Left hindlimb (tissue), 1 donor: ENCODE measurements around the gene TMEM134.

ENCODE experiments used
- DNase-seq: peaks from one replicate; pipeline ENCODE4 v3.0.0-alpha.2; 2018

TMEM134 gene

DNA sequence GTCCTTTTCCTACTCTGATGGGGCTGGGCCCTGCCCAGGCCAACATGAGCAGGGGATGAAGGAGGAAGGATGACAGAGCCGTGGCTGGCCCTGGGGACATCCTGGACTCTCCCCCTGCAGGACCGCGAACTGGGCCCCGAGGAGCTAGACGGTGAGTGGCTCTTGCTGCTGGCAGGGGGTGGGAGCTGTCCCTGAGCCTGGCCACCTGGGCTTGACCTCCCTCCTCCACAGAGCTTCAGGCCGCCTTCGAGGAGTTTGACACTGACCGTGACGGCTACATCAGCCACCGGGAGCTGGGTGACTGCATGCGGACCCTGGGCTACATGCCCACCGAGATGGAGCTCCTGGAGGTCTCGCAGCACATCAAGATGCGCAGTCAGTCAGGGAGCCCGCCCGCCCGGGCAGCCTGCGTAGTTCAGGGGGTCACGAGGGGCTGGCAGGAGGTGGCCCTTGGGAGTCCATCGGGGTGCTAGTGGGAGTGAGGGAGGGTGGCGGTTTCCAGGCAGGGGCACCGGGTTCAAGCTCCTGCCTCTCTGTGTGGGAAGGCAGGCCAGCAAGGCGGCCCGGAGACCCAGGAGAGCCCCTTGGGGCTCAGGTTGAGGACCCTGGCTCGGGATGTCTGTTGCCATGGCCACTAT is 12.9 kb downstream of the TMEM134 start:
- no peak for DNase-seq

- DNase-seq: no peak
Measured at GRCh38 chr11:67455054-67455453, 14.0 kb downstream of the TMEM134 start, which contains the start of gene CABP4. Gene CABP4, plus strand, starts transcription at chr11:67455354. Its CDS starts 70 bp downstream, at chr11:67455424.

- no peak for DNase-seq
Measured at GRCh38 chr11:67453816-67454732, 15.0 kb downstream of the TMEM134 start.

DNA sequence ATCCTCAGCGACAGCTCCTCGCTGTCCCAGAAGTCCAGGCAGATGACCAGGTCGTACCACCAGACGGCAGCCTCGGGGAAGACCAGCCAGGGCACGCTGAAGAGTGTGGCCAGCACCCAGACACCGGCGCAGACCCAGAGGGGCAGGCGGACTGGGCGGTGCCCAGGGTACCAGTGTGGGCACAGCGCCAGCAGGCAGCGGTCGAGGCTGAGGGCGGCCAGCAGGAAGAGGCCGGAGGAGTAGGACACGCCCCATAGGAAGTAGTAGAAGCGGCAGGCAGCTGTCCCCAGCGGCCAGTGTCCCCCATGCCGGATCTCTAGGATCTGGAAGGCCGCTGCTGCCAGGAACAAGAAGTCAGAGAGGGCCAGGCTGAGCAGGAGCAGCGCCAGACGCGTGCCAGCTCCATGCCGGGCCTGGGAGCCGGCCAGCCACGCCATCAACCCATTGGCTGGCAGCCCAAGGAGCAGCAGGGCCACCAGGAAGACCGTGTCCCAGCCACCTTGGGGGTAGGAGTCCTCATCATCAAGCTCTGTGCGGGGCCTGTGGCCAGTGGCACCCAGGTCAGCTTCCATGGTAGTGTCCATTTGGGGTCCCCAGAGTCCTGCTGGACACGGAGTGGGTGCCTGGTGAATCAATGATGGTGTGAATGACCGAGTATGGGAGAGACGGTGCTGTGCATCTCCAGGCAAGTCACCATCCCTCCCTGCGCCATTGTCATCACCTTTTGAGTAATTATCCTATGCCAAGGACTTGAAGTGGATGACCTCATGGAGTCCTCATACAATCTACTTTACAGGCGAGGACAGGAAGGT is 16.7 kb downstream of the TMEM134 start, which contains the start of gene GPR152:
Gene GPR152 (minus strand): TSS at position 589 of the 812 bp plus-strand sequence. CDS start 5 bp downstream, at position 584.
- DNase-seq: no peak

DNA sequence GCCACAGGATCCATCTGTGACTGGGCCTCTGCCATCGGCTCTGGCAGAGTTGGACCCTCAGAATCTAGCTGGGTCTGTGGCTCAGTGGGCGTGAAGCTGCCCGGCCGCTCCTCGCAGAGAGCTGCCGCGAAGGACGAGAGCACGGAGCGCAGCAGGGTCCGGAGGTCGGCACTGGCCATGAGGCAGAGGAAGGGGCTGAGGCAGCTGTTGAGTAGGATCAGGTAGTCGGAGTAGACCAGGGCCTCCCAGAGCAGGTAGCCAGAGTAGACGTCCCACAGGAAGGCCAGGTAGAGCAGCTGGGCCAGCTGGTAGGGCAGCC is 17.4 kb downstream of the TMEM134 start:
- DNase-seq: no peak

DNA sequence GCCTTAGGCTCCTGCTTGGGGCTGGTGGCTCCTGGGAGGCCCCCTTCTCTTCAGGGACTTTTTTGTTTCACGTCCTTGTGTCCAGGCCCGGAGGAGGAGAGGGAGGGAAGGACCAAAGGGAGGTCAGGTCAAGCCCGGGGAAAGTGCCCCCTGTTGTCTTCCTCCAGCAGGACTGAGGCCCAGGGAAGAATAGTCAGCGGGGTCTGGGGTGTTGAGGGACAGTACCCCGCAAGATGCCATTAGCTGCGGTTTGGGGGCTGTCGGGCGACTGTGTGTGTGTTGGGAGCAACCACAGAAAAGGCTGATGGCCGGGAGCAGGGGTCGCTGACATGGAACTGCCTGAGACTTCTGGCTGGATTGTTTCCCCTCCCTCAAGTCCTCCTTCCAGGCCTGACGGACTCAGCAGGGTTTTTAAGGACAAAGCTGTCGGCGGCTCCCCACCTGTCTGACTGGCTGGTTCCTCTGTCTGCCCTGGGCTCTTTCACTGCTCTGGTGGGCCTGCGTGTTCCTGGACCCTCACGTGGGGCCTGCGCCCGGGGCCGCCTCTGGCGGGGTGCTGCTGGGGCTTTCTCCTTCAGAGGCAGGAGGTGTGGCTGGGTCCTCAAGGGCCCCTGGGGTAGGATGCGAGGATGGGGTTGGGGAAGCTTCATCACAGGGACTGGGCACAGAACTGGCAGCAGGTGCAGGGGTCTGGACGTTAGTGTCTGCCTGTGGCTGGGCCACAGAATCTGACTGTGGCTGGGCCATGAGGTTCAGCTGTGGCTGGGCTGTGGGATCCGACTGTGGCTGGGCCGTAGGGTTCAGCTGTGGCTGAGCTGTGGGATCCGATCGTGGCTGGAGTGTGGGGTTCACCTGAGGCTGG is 18.0 kb downstream of the TMEM134 start:
- no peak for DNase-seq

DNA sequence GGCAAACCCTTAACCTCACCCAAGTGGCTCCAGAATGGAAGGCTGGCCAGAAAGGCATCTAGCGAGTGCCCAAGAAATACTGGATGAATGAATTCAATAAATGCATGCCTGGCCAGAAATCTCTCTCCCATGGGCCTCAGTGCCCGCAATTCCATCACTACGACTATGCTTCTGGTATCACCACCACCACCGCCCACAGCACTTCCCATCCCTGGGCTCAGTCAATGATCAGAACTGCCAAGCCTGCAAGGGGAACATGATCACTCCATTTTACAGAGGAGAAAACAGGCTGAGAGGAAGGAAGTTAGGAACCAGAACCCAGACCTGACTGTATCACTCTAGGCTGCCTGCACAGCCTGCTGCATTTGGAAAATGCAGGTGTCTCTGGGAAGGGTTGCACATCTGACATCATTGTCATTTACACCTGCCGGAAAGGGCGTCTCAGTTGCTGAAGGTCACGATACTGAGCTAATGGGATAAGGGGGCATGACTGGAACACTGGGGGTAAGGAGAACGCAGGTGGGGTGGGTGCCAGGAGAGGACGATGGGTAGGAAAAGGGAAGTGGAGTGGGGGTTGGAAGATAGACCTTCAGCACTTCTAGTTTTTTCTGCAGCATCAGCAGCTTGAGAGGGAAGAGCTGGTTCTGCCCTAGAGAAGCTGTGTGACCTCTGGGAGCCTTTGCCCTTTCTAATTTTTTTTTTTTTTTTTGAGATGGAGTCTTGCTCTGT is 19.8 kb downstream of the TMEM134 start:
- no peak for DNase-seq

- DNase-seq: no peak
Measured at GRCh38 chr11:67448220-67448609, 20.8 kb downstream of the TMEM134 start.

DNA sequence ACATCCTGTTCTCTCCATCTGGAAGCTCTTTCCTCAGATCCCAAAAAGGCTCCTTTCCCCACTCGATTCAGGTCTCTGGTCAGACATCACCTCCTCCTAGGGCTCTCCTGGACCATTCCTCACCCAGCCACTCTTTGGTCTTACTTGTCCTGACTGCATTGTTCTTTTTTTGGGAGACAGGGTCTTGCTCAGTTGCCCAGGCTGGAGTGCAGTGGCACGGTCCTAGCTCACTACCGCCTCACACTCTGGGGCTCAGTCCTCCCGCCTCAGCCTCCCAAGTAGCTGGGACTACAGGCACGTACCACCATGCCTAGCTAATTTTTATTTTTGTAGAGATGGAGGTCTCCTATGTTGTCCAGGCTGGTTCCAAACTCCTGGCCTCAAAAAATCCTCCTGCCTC is 23.5 kb downstream of the TMEM134 start:
- DNase-seq: no peak

GRCh38 chr11:67442504-67443404 is 26.3 kb downstream of the TMEM134 start:
- no peak for DNase-seq

DNA sequence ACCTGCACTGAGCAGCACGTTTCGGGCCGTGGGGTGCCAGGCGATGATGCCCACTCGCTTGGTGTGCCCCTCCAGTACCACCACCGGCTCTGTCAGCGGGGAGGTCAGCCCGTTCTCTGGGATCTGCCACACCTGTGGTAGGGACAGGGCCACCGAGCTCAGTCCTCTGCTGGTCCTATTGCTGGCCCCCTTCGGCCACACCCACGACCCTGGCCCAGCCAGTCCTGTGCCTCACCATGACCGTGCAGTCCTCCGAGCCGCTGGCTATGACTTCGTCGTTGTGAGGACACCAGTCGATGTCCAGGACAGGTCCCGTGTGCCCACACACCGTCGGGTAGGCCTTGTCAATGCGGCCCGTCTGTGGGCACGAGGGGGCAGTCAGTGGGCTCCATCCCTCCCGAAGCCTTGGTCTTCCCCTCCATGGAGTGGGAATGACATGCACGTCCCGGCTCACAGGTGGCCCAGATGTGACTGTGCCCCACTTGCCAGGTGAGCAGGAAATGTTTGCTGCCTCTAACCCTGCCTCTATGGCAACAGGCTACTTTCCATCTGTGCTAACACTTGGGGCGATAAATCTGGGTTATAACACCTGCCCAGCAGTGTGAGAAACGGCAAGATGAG is 27.2 kb downstream of the TMEM134 start:
- DNase-seq: no peak

DNA sequence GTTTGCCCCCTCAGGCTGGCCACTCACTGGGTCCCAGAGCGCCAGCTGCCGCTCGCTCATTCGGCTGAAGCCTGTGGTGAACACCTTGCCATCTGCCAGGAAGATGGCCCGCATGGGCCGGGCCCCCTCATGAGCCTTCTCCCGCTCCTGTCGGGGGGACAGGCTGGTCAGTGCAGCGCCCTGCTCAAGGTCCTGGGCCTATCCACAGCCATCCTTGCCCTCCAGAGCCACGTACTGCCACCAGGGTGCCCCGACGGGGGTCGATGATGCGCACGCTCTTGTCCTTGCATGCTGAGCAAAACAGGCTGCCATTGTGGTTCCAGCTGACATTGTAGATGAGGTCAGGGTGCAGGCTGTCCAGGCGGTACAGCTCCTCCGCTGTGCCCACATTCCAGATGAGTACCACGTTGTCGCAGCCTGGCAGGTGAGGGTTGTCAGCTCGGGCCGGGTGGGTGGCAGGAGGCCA is 27.9 kb downstream of the TMEM134 start:
- DNase-seq: no peak

DNA sequence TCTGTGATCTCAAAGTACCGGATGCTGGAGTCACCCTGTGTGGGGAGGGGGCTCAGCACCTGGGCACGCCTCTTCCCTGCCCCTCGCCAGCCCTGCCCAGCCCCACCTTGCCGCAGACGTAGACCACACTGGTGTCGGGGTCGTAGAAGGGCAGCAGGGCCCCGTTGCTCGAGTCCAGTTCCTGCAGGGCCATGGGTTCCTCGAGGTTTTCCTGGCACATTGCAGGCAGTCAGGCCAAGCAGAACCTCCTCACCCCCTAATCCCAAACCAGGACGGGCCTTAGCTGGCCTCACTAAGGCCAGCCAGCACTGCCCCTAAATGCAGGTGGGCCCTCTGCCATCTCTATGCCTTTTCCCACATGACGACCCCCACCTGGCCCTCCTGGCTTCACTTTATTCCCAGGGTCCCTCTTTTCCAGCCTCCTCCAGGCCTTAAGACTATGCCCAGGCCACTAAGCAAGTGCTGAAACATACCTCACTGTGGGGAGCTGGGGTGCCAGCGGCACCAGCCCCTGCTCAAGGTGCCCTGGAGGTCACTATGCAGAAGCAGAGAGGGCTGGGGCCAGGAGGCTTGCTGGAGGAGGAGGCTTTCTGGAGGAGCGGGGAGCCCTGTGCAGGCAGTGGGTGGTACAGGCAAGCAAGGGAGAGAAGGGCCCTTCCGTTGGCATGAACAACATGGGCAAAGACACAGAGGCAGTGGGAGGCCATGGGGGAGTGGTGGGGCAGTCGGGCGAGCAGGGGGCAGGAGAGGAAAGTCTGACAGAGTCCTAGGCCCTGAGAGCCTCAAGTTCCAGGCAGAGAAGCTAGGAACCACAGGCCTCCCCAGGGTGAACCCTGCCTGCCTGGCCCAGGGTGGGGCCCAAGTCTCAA is 28.6 kb downstream of the TMEM134 start:
- no peak for DNase-seq

DNA sequence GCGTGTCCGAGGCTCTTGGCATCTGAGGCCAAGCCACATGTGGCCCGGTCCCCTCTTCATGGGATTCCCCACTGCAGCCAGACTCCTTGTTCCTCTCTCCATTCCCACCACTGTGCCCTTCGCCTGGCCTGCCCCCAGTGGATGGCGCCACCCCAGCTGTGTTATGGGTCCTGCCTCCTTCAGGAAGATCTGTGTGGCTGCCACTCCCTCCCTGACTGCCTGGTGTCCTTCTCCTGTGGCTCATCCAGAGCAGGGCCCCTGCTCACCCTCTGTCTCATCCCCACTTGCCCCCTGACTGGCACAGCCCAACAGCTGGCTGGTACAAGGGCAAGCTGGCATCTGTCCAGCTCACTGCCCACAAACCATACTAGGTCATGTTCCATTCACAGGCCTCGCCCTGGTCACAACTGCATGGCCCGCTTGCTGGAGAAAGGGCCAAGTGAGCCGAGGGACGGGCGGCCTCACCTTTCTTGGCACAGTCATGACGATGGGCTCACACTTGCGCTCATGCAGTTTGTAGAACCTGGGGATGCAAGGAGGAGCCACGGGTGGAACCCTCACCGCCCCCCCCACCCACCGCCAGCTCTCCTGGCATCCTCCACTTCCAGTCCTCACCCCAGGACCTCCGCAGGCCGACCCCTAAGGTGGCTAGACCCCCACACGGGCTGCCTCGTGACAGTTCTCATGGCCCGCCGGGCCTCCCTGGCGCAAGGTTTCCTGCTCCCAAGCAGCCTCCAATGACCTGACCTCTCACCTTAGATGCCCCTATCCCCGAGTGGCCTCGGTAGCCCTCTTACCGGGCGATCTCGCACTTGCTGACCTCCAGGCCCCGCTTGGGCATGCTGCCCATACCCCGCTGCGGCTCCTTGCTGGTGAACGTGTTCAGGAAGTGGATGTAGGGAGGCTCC is 29.5 kb downstream of the TMEM134 start:
- no peak for DNase-seq

- DNase-seq: no peak
Measured at GRCh38 chr11:67438158-67438902, 30.7 kb downstream of the TMEM134 start.

DNA sequence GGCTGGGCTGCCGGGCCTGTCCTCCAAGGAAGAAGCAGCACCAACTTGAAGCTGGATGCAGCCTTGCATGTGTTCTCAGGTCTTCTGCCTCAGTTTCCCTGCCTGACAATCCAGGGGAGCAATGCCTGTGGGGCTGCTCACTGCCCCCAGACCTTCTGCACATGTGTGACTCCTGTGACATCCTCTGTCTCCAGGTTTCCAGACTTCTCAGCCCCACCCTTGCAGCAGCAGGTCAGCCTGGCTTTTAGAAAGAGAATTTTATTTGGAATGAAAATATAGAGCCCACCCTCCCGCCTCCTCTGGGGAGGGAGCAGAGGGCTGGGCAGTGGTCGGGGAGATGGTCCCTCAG is 31.3 kb downstream of the TMEM134 start:
- DNase-seq: no peak
